Measurements from ENCODE around the gene TMA7B. TPM values are rescaled to one million over a fixed set of nuclear protein-coding genes. Genes with fewer than 3 reads are reported as not detected.

Gene TMA7B
- total and polyA plus RNA-seq, 2 donors, result 3.3 to 4.8 TPM

GRCh38 chr22:39917776-39918495 is 42.3 kb upstream of the TMA7B start:
- Histone ChIP-seq H3K27ac (ENCODE audit: low read depth in 1 of 2, low read length in 1 of 2) (peak overlapping the region in 1 of 2 donors; percentile 7), H3K4me1 (ENCODE audit: control insufficient read depth in 2 of 2, insufficient read depth in 2 of 2, low read length in 2 of 2) (peaks cover 48 to 68% of the 10 kb centered on the region in 2 donors), H3K36me3 (ENCODE audit: control insufficient read depth in 2 of 2, insufficient read depth in 2 of 2, low read length in 1 of 2) (peaks cover 18 to 66% of the 10 kb centered on the region in 2 donors), H3K27me3 (ENCODE audit: control insufficient read depth in 2 of 2, insufficient read depth in 1 of 2, low read length in 1 of 2) (no peaks in the 10 kb centered on the region), H3K4me3 (ENCODE audit: low read length in 2 of 2) (no peak overlapping the region), H3K9me3 (ENCODE audit: control insufficient read depth in 2 of 2, insufficient read depth in 1 of 2, low read length in 1 of 2) (no peaks in the 10 kb centered on the region)
- 83% methylated on average over 12 of the region's 12 CpGs for WGBS
- no peak for DNase-seq (ENCODE audit: low read depth in 6 of 9, low spot score in 9 of 9)

GRCh38 chr22:39920134-39920743 is 40.0 kb upstream of the TMA7B start:
- Histone ChIP-seq H3K4me3 (ENCODE audit: low read length in 2 of 2) (no peak overlapping the region), H3K9me3 (ENCODE audit: control insufficient read depth in 2 of 2, insufficient read depth in 1 of 2, low read length in 1 of 2) (no peaks in the 10 kb centered on the region), H3K4me1 (ENCODE audit: control insufficient read depth in 2 of 2, insufficient read depth in 2 of 2, low read length in 2 of 2) (peaks cover 45 to 70% of the 10 kb centered on the region in 2 donors), H3K27ac (ENCODE audit: low read depth in 1 of 2, low read length in 1 of 2) (peak overlapping the region; percentile 32 to 70), H3K27me3 (ENCODE audit: control insufficient read depth in 2 of 2, insufficient read depth in 1 of 2, low read length in 1 of 2) (no peaks in the 10 kb centered on the region), H3K36me3 (ENCODE audit: control insufficient read depth in 2 of 2, insufficient read depth in 2 of 2, low read length in 1 of 2) (peaks cover 16 to 63% of the 10 kb centered on the region in 2 donors)
- no peak for DNase-seq (ENCODE audit: low read depth in 6 of 9, low spot score in 9 of 9)
- WGBS, result 86% methylated on average over 8 of the region's 8 CpGs

- peaks cover 40 to 64% of the 10 kb centered on the region in 2 donors for H3K4me1 ChIP-seq (ENCODE audit: control insufficient read depth in 2 of 2, insufficient read depth in 2 of 2, low read length in 2 of 2)
- H3K27me3 ChIP-seq (ENCODE audit: control insufficient read depth in 2 of 2, insufficient read depth in 1 of 2, low read length in 1 of 2), result no peaks in the 10 kb centered on the region
- H3K4me3 ChIP-seq (ENCODE audit: low read length in 2 of 2), result no peak overlapping the region
- H3K36me3 ChIP-seq (ENCODE audit: control insufficient read depth in 2 of 2, insufficient read depth in 2 of 2, low read length in 1 of 2), result peaks cover 10 to 51% of the 10 kb centered on the region in 2 donors
- peak overlapping the region; percentile 46 to 90 for H3K27ac ChIP-seq (ENCODE audit: low read depth in 1 of 2, low read length in 1 of 2)
- WGBS, result 43% methylated on average over 5 of the region's 5 CpGs
- DNase-seq (ENCODE audit: low read depth in 6 of 9, low spot score in 9 of 9), result peak in 1 of 9 donors; percentile 26
- no peaks in the 10 kb centered on the region for H3K9me3 ChIP-seq (ENCODE audit: control insufficient read depth in 2 of 2, insufficient read depth in 1 of 2, low read length in 1 of 2)
These were observed 36.5 kb upstream of the TMA7B start for GRCh38 chr22:39923696-39924095.

GRCh38 chr22:39924286-39924685 is 35.9 kb upstream of the TMA7B start:
- H3K27ac ChIP-seq (ENCODE audit: low read depth in 1 of 2, low read length in 1 of 2), result peak overlapping the region; percentile 81 to 90
- H3K27me3 ChIP-seq (ENCODE audit: control insufficient read depth in 2 of 2, insufficient read depth in 1 of 2, low read length in 1 of 2), result no peaks in the 10 kb centered on the region
- DNase-seq (ENCODE audit: low read depth in 6 of 9, low spot score in 9 of 9), result no peak
- 95% methylated on average over 18 of the region's 18 CpGs for WGBS
- peaks cover 38 to 64% of the 10 kb centered on the region in 2 donors for H3K4me1 ChIP-seq (ENCODE audit: control insufficient read depth in 2 of 2, insufficient read depth in 2 of 2, low read length in 2 of 2)
- no peak overlapping the region for H3K4me3 ChIP-seq (ENCODE audit: low read length in 2 of 2)
- H3K9me3 ChIP-seq (ENCODE audit: control insufficient read depth in 2 of 2, insufficient read depth in 1 of 2, low read length in 1 of 2), result no peaks in the 10 kb centered on the region
- H3K36me3 ChIP-seq (ENCODE audit: control insufficient read depth in 2 of 2, insufficient read depth in 2 of 2, low read length in 1 of 2), result peaks cover 10 to 51% of the 10 kb centered on the region in 2 donors

GRCh38 chr22:39925273-39925672 is 34.9 kb upstream of the TMA7B start:
- peaks cover 6 to 44% of the 10 kb centered on the region in 2 donors for H3K36me3 ChIP-seq (ENCODE audit: control insufficient read depth in 2 of 2, insufficient read depth in 2 of 2, low read length in 1 of 2)
- peak in 1 of 9 donors; percentile 32 for DNase-seq (ENCODE audit: low read depth in 6 of 9, low spot score in 9 of 9)
- no peaks in the 10 kb centered on the region for H3K27me3 ChIP-seq (ENCODE audit: control insufficient read depth in 2 of 2, insufficient read depth in 1 of 2, low read length in 1 of 2)
- peak overlapping the region; percentile 83 to 85 for H3K4me3 ChIP-seq (ENCODE audit: low read length in 2 of 2)
- H3K27ac ChIP-seq (ENCODE audit: low read depth in 1 of 2, low read length in 1 of 2), result peak overlapping the region; percentile 47 to 90
- H3K4me1 ChIP-seq (ENCODE audit: control insufficient read depth in 2 of 2, insufficient read depth in 2 of 2, low read length in 2 of 2), result peaks cover 33 to 61% of the 10 kb centered on the region in 2 donors
- 67% methylated on average over 2 of the region's 2 CpGs for WGBS
- H3K9me3 ChIP-seq (ENCODE audit: control insufficient read depth in 2 of 2, insufficient read depth in 1 of 2, low read length in 1 of 2), result no peaks in the 10 kb centered on the region

GRCh38 chr22:39925909-39926679 is 34.1 kb upstream of the TMA7B start:
- peaks cover 28 to 61% of the 10 kb centered on the region in 2 donors for H3K4me1 ChIP-seq (ENCODE audit: control insufficient read depth in 2 of 2, insufficient read depth in 2 of 2, low read length in 2 of 2)
- H3K36me3 ChIP-seq (ENCODE audit: control insufficient read depth in 2 of 2, insufficient read depth in 2 of 2, low read length in 1 of 2), result peaks cover 4 to 44% of the 10 kb centered on the region in 2 donors
- H3K9me3 ChIP-seq (ENCODE audit: control insufficient read depth in 2 of 2, insufficient read depth in 1 of 2, low read length in 1 of 2), result no peaks in the 10 kb centered on the region
- 12% methylated on average over 8 of the region's 8 CpGs for WGBS
- peak overlapping the region; percentile 83 to 85 for H3K4me3 ChIP-seq (ENCODE audit: low read length in 2 of 2)
- H3K27me3 ChIP-seq (ENCODE audit: control insufficient read depth in 2 of 2, insufficient read depth in 1 of 2, low read length in 1 of 2), result no peaks in the 10 kb centered on the region
- DNase-seq (ENCODE audit: low read depth in 6 of 9, low spot score in 9 of 9), result peak in 4 of 9 donors; percentile 74 to 90 (median 78)
- H3K27ac ChIP-seq (ENCODE audit: low read depth in 1 of 2, low read length in 1 of 2), result peak overlapping the region; percentile 88 to 90

- Histone ChIP-seq H3K27ac (ENCODE audit: low read depth in 1 of 2, low read length in 1 of 2) (peak overlapping the region; percentile 88 to 90), H3K27me3 (ENCODE audit: control insufficient read depth in 2 of 2, insufficient read depth in 1 of 2, low read length in 1 of 2) (no peaks in the 10 kb centered on the region), H3K9me3 (ENCODE audit: control insufficient read depth in 2 of 2, insufficient read depth in 1 of 2, low read length in 1 of 2) (no peaks in the 10 kb centered on the region), H3K4me1 (ENCODE audit: control insufficient read depth in 2 of 2, insufficient read depth in 2 of 2, low read length in 2 of 2) (peaks cover 31 to 63% of the 10 kb centered on the region in 2 donors), H3K4me3 (ENCODE audit: low read length in 2 of 2) (peak overlapping the region; percentile 83 to 85), H3K36me3 (ENCODE audit: control insufficient read depth in 2 of 2, insufficient read depth in 2 of 2, low read length in 1 of 2) (peaks cover 4 to 49% of the 10 kb centered on the region in 2 donors)
- WGBS, result 21% methylated on average over 5 of the region's 5 CpGs
- DNase-seq (ENCODE audit: low read depth in 6 of 9, low spot score in 9 of 9), result no peak
These were observed 33.4 kb upstream of the TMA7B start for GRCh38 chr22:39926753-39927152.

- Histone ChIP-seq H3K4me3 (ENCODE audit: low read length in 2 of 2) (peak overlapping the region; percentile 83 to 85), H3K4me1 (ENCODE audit: control insufficient read depth in 2 of 2, insufficient read depth in 2 of 2, low read length in 2 of 2) (peaks cover 27 to 63% of the 10 kb centered on the region in 2 donors), H3K27ac (ENCODE audit: low read depth in 1 of 2, low read length in 1 of 2) (peak overlapping the region; percentile 88 to 90), H3K36me3 (ENCODE audit: control insufficient read depth in 2 of 2, insufficient read depth in 2 of 2, low read length in 1 of 2) (peaks cover 4 to 44% of the 10 kb centered on the region in 2 donors), H3K9me3 (ENCODE audit: control insufficient read depth in 2 of 2, insufficient read depth in 1 of 2, low read length in 1 of 2) (no peaks in the 10 kb centered on the region), H3K27me3 (ENCODE audit: control insufficient read depth in 2 of 2, insufficient read depth in 1 of 2, low read length in 1 of 2) (no peaks in the 10 kb centered on the region)
- DNase-seq (ENCODE audit: low read depth in 6 of 9, low spot score in 9 of 9), result peak in 2 of 9 donors; percentile 67 to 81
- WGBS, result 27% methylated on average over 7 of the region's 7 CpGs
These were observed 32.7 kb upstream of the TMA7B start for GRCh38 chr22:39927544-39927943.

Measured in thymus (tissue), 11 donors.